Progenitor cell of endocrine pancreas (in vitro differentiated cells): ENCODE results near the gene CCDC112. TPM values are rescaled to one million over a fixed set of nuclear protein-coding genes. Genes with fewer than 3 reads are reported as not detected.

Source experiments
- DNase-seq: peaks from one replicate; pipeline ENCODE4 v3.0.0; 2021; ENCODE audit warnings: low spot score; ENCODE audit not compliant: unreplicated experiment
- H3K27ac Mint-ChIP-seq: 2 replicates; pipeline ENCODE4 v1.8.0; 2021; ENCODE audit warnings: mild to moderate bottlenecking, moderate library complexity, mixed read lengths
- H3K27me3 Mint-ChIP-seq: 2 replicates; pipeline ENCODE4 v1.8.0; 2021; ENCODE audit warnings: mixed read lengths
- H3K36me3 Mint-ChIP-seq: 2 replicates; pipeline ENCODE4 v1.8.0; 2022; ENCODE audit warnings: mixed read lengths; ENCODE audit not compliant: insufficient read depth
- H3K4me1 Mint-ChIP-seq: 2 replicates; pipeline ENCODE4 v1.8.0; 2021; ENCODE audit warnings: low read depth, mixed read lengths
- H3K4me3 Mint-ChIP-seq: 2 replicates; pipeline ENCODE4 v1.8.0; 2021; ENCODE audit warnings: low read depth, mild to moderate bottlenecking, moderate library complexity, mixed read lengths
- H3K9me3 Mint-ChIP-seq: 2 replicates; pipeline ENCODE4 v1.8.0; 2021; ENCODE audit warnings: low read depth, mixed read lengths
- total RNA-seq: library from RNA; stranded (reverse); gene quantifications from 2 replicates; pipeline ENCODE4 v1.2.1, GENCODE V29; 2021
- TF ChIP-seq, protein P1 (sequence below): fragments of 200-600 bp; sonication (generic); IDR thresholded peaks from one replicate; pipeline ENCODE4 v1.5.0; 2021; ENCODE audit warnings: antibody characterized with exemption, mild to moderate bottlenecking; ENCODE audit not compliant: unreplicated experiment

CCDC112 gene
- total RNA-seq, 1 donor from 2014 or later, result 10.8 TPM

GRCh38 chr5:115322729-115323128 is 26.3 kb upstream of the CCDC112 start:
- H3K9me3 Mint-ChIP-seq, result no peaks in the 10 kb centered on the region
- no peak overlapping the region for H3K27ac Mint-ChIP-seq
- H3K27me3 Mint-ChIP-seq, result peaks cover 13% of the 10 kb centered on the region
- no peak overlapping the region for H3K4me3 Mint-ChIP-seq
- no peaks in the 10 kb centered on the region for H3K36me3 Mint-ChIP-seq
- DNase-seq, result no peak
- TF ChIP-seq, protein P1, sequence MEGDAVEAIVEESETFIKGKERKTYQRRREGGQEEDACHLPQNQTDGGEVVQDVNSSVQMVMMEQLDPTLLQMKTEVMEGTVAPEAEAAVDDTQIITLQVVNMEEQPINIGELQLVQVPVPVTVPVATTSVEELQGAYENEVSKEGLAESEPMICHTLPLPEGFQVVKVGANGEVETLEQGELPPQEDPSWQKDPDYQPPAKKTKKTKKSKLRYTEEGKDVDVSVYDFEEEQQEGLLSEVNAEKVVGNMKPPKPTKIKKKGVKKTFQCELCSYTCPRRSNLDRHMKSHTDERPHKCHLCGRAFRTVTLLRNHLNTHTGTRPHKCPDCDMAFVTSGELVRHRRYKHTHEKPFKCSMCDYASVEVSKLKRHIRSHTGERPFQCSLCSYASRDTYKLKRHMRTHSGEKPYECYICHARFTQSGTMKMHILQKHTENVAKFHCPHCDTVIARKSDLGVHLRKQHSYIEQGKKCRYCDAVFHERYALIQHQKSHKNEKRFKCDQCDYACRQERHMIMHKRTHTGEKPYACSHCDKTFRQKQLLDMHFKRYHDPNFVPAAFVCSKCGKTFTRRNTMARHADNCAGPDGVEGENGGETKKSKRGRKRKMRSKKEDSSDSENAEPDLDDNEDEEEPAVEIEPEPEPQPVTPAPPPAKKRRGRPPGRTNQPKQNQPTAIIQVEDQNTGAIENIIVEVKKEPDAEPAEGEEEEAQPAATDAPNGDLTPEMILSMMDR, result no peak
- H3K4me1 Mint-ChIP-seq, result no peaks in the 10 kb centered on the region

DNA sequence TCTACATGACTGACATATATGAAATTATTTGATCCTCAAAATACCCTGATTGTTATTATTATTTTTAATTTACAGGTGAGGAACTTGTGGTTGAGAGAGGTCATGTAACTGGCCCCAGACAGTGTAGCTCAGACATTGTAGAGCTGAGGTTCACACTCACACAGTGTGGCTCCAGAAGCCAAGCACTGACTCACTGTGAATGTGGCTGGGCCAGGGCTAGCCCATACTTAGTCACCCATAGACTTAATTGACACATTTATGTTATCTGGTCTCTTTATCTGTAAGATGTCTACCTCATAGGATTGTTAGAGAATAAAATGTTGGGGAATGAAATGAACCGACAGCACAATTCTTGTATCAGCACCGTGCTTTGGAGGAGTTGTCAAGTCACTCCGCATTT is 24.9 kb upstream of the CCDC112 start:
- TF ChIP-seq, protein P1, result no peak
- H3K4me3 Mint-ChIP-seq, result no peak overlapping the region
- H3K27ac Mint-ChIP-seq, result no peak overlapping the region
- no peaks in the 10 kb centered on the region for H3K4me1 Mint-ChIP-seq
- no peak for DNase-seq
- H3K36me3 Mint-ChIP-seq, result no peaks in the 10 kb centered on the region
- H3K27me3 Mint-ChIP-seq, result peaks cover 13% of the 10 kb centered on the region
- no peaks in the 10 kb centered on the region for H3K9me3 Mint-ChIP-seq

DNA sequence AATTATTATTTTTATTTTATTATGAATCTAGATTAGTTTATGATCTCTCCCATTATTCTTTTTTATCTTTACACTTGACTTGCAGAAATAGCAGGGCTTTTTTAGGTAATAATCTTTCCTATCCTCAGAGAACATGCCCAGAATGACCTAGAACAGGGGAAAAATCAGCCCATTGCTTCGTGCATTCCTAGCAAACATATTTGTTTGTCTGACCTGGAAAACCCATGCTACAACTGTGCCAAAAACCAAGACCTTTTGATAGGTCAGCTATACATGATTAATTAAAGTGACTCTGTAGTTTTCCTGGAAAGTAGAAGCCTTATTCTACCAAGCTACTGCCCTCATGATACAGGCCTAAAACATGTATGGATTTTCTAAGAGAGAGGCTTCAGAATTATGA is 24.1 kb upstream of the CCDC112 start:
- no peak for DNase-seq
- no peak overlapping the region for H3K4me3 Mint-ChIP-seq
- H3K4me1 Mint-ChIP-seq, result no peaks in the 10 kb centered on the region
- H3K9me3 Mint-ChIP-seq, result no peaks in the 10 kb centered on the region
- H3K27me3 Mint-ChIP-seq, result peaks cover 13% of the 10 kb centered on the region
- TF ChIP-seq, protein P1, result no peak
- H3K36me3 Mint-ChIP-seq, result no peaks in the 10 kb centered on the region
- no peak overlapping the region for H3K27ac Mint-ChIP-seq

GRCh38 chr5:115320006-115320405 is 23.6 kb upstream of the CCDC112 start:
- Mint-ChIP-seq H3K4me3 (no peak overlapping the region), H3K27ac (no peak overlapping the region), H3K9me3 (no peaks in the 10 kb centered on the region), H3K4me1 (no peaks in the 10 kb centered on the region), H3K27me3 (peaks cover 13% of the 10 kb centered on the region), H3K36me3 (no peaks in the 10 kb centered on the region)
- TF ChIP-seq, protein P1, result no peak
- no peak for DNase-seq

DNA sequence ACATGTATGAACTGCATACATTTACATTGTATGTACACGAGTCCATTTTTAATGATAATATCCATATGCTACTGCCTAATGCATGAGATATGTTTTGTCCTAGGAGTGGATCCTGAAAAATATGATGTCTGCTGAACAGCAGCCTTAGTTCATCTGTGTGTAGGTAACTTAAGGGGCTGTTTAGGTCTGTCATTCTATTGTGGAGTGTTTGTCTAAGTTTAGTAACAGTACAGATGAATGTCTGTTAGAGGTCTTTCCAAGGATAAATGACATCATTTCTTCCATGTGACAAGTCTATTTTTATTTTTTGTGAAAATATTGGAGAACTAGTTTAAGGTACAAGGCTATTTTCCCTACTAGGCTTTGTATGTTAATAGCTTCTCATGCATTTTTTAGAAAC is 22.6 kb upstream of the CCDC112 start:
- no peak overlapping the region for H3K4me3 Mint-ChIP-seq
- no peak overlapping the region for H3K27ac Mint-ChIP-seq
- H3K27me3 Mint-ChIP-seq, result peaks cover 7% of the 10 kb centered on the region
- no peak for DNase-seq
- no peaks in the 10 kb centered on the region for H3K9me3 Mint-ChIP-seq
- no peaks in the 10 kb centered on the region for H3K4me1 Mint-ChIP-seq
- TF ChIP-seq, protein P1, result no peak
- H3K36me3 Mint-ChIP-seq, result no peaks in the 10 kb centered on the region
